G401 (cell line): ENCODE results near the gene SLC47A2. TPM values are rescaled to one million over a fixed set of nuclear protein-coding genes. Genes with fewer than 3 reads are reported as not detected.
"Not testable (repeated sequence)": the region's sequence is repeated elsewhere in the genome, so short reads cannot be mapped to it uniquely, and the experiment has no call there.

ENCODE experiments used
- DNase-seq: peaks from one replicate; pipeline ENCODE4 v3.0.0-alpha.2; 2015; ENCODE audit warnings: low spot score
- in situ Hi-C: cut with HindIII; loops from 2 replicates; pipeline ENCODE4 v1.10.0; 2016; ENCODE audit warnings: low sequenced_read_pairs, mixed read lengths
- total RNA-seq: library from RNA; depleted of rRNA; stranded (reverse); fragments of >200 nt; shearing (Covaris generic); gene quantifications from 2 replicates; pipeline ENCODE4 v1.2.3, GENCODE V29; 2014

Gene SLC47A2
- total RNA-seq, 1 experiment from 2014 or later: not detected

DNA sequence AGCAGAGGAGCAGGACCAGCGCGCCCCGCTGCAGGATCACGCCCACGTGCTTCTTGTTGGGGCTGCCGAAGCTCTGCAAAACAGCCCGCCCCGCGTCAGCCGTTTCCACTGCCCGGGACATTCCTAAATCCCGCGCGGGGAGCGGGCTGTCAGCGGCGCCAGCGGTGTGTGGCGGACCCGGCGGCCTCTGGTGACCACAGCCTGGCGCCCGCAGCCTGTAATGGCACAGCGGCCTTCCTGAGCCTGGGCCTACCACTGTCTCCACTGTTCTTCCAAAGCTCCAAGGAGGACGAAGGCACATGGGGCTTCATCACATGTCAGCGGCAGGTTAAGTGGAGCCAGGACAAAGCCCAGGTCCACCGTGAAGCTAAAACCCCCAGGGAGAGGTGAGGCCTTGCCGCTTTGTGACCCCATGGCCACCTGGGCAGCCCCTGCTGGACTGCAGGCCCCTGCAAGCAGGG lies 2.5 kb downstream of the SLC47A2 start:
- in situ Hi-C loops: no loop called here

GRCh38 chr17:19713462-19713861 lies 2.9 kb downstream of the SLC47A2 start:
- in situ Hi-C loops: no loop called here
- DNase-seq: no peak

More for the DNA sequence above, 2.5 kb downstream of the SLC47A2 start:
- DNase-seq: no peak

- no peak for DNase-seq
- in situ Hi-C loops: no loop called here
These were observed 3.9 kb downstream of the SLC47A2 start for GRCh38 chr17:19712436-19713004.

DNA sequence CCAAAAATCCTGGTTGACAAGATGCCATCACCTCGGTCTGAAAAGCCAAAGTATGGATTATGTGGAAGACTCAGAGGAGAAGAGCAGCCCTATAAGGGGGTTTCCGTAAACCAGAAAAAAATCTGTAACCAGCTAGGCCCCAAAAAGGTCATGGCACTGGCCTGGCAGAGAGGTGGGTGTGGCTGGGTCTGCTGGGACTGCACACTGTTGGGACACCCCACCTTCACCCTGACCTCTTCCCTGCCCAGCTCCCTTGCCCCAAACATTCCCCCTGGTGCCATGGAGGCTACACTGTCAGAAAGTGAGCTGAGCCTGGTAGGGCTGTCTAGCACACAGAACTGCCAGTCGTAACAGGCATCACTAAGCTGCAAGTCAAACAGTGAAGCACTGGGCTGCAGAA lies 6.5 kb downstream of the SLC47A2 start:
- in situ Hi-C loops: no loop called here
- DNase-seq: no peak

- no peak for DNase-seq
- in situ Hi-C loops: no loop called here
These were observed 7.8 kb downstream of the SLC47A2 start for GRCh38 chr17:19708431-19709175.

GRCh38 chr17:19707728-19708221 lies 8.6 kb downstream of the SLC47A2 start:
- in situ Hi-C loops: no loop called here

GRCh38 chr17:19706791-19707727 lies 9.3 kb downstream of the SLC47A2 start:
- in situ Hi-C loops: no loop called here
- no peak for DNase-seq

More at GRCh38 chr17:19707728-19708221, 8.6 kb downstream of the SLC47A2 start:
- no peak for DNase-seq

GRCh38 chr17:19705771-19706770 lies 10.3 kb downstream of the SLC47A2 start:
- in situ Hi-C loops: no loop called here
- no peak for DNase-seq

DNA sequence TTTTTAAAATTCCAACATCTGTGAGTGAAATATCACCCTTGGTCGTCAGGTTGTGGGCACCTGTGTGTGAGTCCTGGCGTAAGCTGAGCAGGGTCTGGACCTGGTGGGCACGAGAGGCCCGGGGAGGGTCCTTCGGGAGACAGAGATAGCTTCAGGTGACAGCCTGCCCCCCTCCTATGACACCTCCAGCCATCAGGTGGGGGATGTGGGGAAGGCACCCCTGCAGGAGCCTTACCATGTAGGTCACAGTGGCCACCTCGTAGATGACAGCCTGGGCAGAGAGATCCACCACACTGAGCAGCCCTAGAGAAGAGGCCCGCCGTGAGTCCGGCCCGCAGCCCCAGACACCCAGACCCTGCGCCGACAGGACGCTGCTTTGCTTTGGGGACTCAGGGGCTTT lies 11.2 kb downstream of the SLC47A2 start:
- DNase-seq: no peak
- in situ Hi-C loops: no loop called here

DNA sequence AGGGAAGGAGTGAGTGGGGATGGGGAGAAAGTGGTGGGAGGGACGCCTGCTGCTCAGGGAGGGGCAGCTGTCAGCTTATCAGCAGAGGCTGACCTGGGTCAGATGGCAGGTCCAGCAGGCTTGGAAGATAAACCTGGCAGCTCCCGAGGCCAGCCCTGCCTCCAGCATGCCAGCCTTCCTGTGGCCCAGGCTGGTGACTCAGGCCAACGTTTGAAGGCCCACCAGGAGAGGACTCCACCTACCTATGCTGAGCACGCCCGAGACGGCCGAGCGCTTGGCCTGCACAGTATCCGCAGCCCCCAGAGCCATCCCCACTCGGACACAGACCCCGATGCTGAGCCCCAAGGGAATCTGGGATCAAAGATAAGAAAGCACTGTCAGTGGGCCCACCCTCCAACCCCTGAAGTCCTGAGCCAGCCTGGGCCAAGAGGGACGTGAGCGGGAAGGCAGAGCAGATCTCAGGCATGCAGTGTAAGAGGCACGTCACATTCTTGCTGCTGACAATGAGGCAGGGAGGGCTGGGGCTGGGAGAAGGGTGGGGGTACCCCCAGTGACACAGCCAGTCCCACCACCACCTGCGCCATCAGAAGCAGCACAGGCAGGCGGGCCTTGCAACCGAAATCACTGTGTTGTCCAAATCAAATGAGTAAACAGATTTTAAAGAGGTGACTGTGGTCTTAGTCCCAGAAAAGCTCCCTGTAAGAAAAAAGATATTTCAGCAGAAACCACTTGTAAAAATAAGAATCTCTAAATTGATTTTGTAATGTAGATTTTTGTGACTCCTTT lies 12.4 kb downstream of the SLC47A2 start:
- DNase-seq: no peak
- in situ Hi-C loops: no loop called here

- no peak for DNase-seq
- in situ Hi-C loops: no loop called here
These were observed 13.1 kb downstream of the SLC47A2 start for GRCh38 chr17:19703106-19703827.

DNA sequence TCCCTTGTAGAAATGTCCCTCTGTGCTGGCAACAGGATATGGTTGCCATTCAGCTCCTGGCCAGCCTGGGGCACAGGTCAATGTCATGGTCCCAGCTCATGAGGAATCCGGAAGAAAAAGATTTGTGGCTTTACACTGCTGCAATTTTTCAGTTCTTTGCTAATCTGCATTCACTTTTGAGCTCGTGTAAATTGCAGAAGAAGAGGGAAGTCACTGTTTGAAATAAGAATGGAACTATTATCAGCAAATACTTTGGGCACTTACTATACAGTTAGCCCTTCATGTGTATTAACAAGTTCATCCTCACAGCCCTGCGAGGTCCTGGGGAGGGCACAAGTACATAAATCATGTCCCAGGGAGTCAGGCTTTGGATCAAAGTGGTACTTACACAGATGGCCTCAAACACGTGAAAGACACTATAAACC lies 14.2 kb downstream of the SLC47A2 start:
- in situ Hi-C loops: no loop called here
- no peak for DNase-seq

GRCh38 chr17:19686400-19687090 lies 29.8 kb downstream of the SLC47A2 start:
- DNase-seq: no peak
- in situ Hi-C loops: no loop called here

DNA sequence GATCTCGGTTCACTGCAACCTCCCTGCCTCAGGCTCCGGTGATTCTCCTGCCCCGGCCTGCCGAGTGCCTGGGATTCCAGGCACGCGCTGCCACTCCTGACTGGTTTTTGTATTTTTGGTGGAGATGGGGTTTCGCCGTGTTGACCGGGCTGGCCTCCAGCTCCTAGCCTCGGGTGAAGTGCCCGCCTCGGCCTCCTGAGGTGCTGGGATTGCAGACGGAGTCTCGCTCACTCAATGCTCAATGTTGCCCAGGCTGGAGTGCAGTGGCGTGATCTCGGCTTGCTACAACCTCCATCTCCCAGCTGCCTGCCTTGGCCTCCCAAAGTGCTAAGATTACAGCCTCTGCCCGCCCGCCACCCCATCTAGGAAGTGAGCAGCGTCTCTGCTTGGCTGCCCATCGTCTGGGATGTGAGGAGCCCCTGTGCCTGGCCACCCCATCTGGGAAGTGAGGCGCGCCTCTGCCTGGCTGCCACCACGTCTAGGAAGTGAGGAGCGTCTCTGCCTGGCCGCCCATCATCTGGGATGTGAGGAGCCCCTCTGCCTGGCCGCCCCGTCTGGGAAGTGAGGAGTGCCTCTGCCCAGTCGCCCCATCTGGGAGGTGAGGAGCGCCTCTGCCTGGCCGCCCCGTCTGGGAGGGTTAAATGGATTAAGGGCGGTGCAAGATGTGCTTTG lies 31.3 kb downstream of the SLC47A2 start:
- DNase-seq, in situ Hi-C loops: not testable (repeated sequence)

GRCh38 chr17:19683117-19683516 lies 33.3 kb downstream of the SLC47A2 start:
- no peak for DNase-seq
- in situ Hi-C loops: no loop called here
